PC-3 (cell line): ENCODE measurements around the gene SCIN. TPM values are rescaled to one million over a fixed set of nuclear protein-coding genes. Genes with fewer than 3 reads are reported as not detected.

Experiments used
- ATAC-seq: fragments of 200-7000 bp; cut with Tn5 transposase; 2 replicates; pipeline ENCODE4 v1.9.1; 2020; ENCODE audit warnings: mild to moderate bottlenecking, moderate library complexity
- BruUV-seq: library from RNA; stranded (reverse); fragments of 400-500 nt; replicated peaks from 2 replicates; lab custom pipeline; 2021; lab: Mats Ljungman, UMichigan
- CTCF ChIA-PET: fragments of 300-600 bp; sonication (Branson Sonifier 250); formaldehyde crosslinking; loops from one replicate; lab custom pipeline; 2022; ENCODE audit warnings: antibody characterized with exemption; lab: Charles Lee
- POLR2A ChIA-PET: fragments of 300-600 bp; sonication (Branson Sonifier 250); formaldehyde crosslinking; loops from one replicate; lab custom pipeline; 2022; ENCODE audit warnings: antibody characterized with exemption; ENCODE audit not compliant: unreplicated experiment; lab: Charles Lee
- DNase-seq: peaks from one replicate; pipeline ENCODE4 v3.0.0-alpha.2; 2015
- H2AFZ ChIP-seq: fragments of 300-600 bp; sonication (generic); 2 replicates; pipeline ENCODE4 v1.6.0; 2016; ENCODE audit warnings: antibody characterized with exemption, low read length
- H3F3A ChIP-seq: fragments of 300-600 bp; sonication (generic); one replicate; pipeline ENCODE4 v1.6.0; 2017; ENCODE audit warnings: antibody characterized with exemption, low read length, control low read depth, mild to moderate bottlenecking; ENCODE audit not compliant: unreplicated experiment
- H3K27ac ChIP-seq: fragments of 300-600 bp; sonication (generic); 2 replicates; pipeline ENCODE4 v1.5.1; 2016; ENCODE audit warnings: mild to moderate bottlenecking, low read length
- H3K27me3 ChIP-seq: fragments of 300-600 bp; sonication (generic); 2 replicates; pipeline ENCODE4 v1.6.1; 2016; ENCODE audit warnings: low read length, mixed read lengths
- H3K36me3 ChIP-seq: fragments of 300-600 bp; sonication (generic); 2 replicates; pipeline ENCODE4 v1.6.1; 2016; ENCODE audit warnings: low read depth, mixed run types, low read length, mixed read lengths
- H3K4me1 ChIP-seq: fragments of 300-600 bp; sonication (generic); 2 replicates; pipeline ENCODE4 v1.5.1; 2016; ENCODE audit warnings: low read length; ENCODE audit not compliant: insufficient read depth
- H3K4me2 ChIP-seq: fragments of 300-600 bp; sonication (generic); 2 replicates; pipeline ENCODE4 v1.6.0; 2016; ENCODE audit warnings: low read length
- H3K4me3 ChIP-seq: fragments of 300-600 bp; sonication (generic); 2 replicates; pipeline ENCODE4 v1.5.1; 2016; ENCODE audit warnings: mild to moderate bottlenecking, low read length, mixed read lengths
- H3K79me2 ChIP-seq: fragments of 300-600 bp; sonication (generic); 2 replicates; pipeline ENCODE4 v1.6.1; 2017; ENCODE audit warnings: low read length, mixed read lengths
- H3K9ac ChIP-seq: fragments of 300-600 bp; sonication (generic); 2 replicates; pipeline ENCODE4 v1.6.0; 2016; ENCODE audit warnings: mild to moderate bottlenecking, low read length
- H3K9me2 ChIP-seq: fragments of 300-600 bp; sonication (generic); replicated peaks from 2 replicates; pipeline ENCODE4 v1.6.1; 2016; ENCODE audit warnings: mixed run types, low read length, mixed read lengths
- H3K9me3 ChIP-seq: fragments of 300-600 bp; sonication (generic); 2 replicates; pipeline ENCODE4 v1.6.1; 2016; ENCODE audit warnings: low read length, mixed read lengths
- H4K20me1 ChIP-seq: fragments of 300-600 bp; sonication (generic); 2 replicates; pipeline ENCODE4 v1.6.1; 2016; ENCODE audit warnings: low read length, mixed read lengths
- EZH2 ChIP-seq: fragments of 300-600 bp; sonication (generic); IDR thresholded peaks from one replicate; pipeline ENCODE4 v1.6.1; 2017; ENCODE audit warnings: antibody characterized with exemption, mild to moderate bottlenecking, low read length; ENCODE audit not compliant: unreplicated experiment
- EZH2phosphoT487 ChIP-seq: fragments of 300-600 bp; sonication (generic); IDR thresholded peaks from 2 replicates; pipeline ENCODE4 v1.6.1; 2018; ENCODE audit warnings: mild to moderate bottlenecking, antibody characterized with exemption, low read length, borderline replicate concordance
- intact Hi-C: fragments of 100-400 bp; cut with micrococcal nuclease; formaldehyde crosslinking; loops from 2 replicates; pipeline ENCODE4 v1.9.0; 2023
- total RNA-seq: library from RNA; depleted of rRNA; stranded (reverse); fragments of >200 nt; gene quantifications from 2 replicates; pipeline ENCODE4 v1.2.3, GENCODE V29; 2014
- TF ChIP-seq, protein P1 (sequence below): fragments of 300-600 bp; sonication (generic); conservative IDR thresholded peaks from 2 replicates; pipeline ENCODE4 v1.5.1; 2017; ENCODE audit warnings: antibody characterized with exemption, low read depth, mild to moderate bottlenecking, low read length

The SCIN gene
- total RNA-seq, 1 experiment from 2014 or later = 0.91 TPM

GRCh38 chr7:12703881-12704280 is 133.4 kb downstream of the SCIN start:
- CTCF ChIA-PET = no interaction called here
- Histone ChIP-seq H3K27me3 (no peaks in the 10 kb centered on the region), H3K4me1 (peaks cover 34% of the 10 kb centered on the region), H3K27ac (no peak overlapping the region), H3K79me2 (no peaks in the 10 kb centered on the region), H2AFZ (no peak overlapping the region), H3K36me3 (no peaks in the 10 kb centered on the region; the same call in 1 of the 2 replicates), H3F3A (peaks cover 5% of the 10 kb centered on the region), H3K9ac (no peak overlapping the region), H4K20me1 (no peaks in the 10 kb centered on the region), H3K4me3 (no peak overlapping the region), H3K9me3 (peaks cover 5% of the 10 kb centered on the region; the same call in 1 of the 2 replicates), H3K9me2 (no peaks in the 10 kb centered on the region), H3K4me2 (no peak overlapping the region)
- intact Hi-C loops = no loop called here
- DNase-seq (no peak), ATAC-seq (no peak)
- no TSS peak for BruUV-seq
- POLR2A ChIA-PET = no interaction called here
- TF ChIP-seq EZH2 (no peak), EZH2phosphoT487 (no peak)
- TF ChIP-seq, protein P1, sequence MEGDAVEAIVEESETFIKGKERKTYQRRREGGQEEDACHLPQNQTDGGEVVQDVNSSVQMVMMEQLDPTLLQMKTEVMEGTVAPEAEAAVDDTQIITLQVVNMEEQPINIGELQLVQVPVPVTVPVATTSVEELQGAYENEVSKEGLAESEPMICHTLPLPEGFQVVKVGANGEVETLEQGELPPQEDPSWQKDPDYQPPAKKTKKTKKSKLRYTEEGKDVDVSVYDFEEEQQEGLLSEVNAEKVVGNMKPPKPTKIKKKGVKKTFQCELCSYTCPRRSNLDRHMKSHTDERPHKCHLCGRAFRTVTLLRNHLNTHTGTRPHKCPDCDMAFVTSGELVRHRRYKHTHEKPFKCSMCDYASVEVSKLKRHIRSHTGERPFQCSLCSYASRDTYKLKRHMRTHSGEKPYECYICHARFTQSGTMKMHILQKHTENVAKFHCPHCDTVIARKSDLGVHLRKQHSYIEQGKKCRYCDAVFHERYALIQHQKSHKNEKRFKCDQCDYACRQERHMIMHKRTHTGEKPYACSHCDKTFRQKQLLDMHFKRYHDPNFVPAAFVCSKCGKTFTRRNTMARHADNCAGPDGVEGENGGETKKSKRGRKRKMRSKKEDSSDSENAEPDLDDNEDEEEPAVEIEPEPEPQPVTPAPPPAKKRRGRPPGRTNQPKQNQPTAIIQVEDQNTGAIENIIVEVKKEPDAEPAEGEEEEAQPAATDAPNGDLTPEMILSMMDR = no peak

- Histone ChIP-seq H3K4me2 (peak overlapping the region; percentile 75), H2AFZ (no peak overlapping the region), H4K20me1 (no peaks in the 10 kb centered on the region), H3K27ac (peak overlapping the region; percentile 85), H3K79me2 (no peaks in the 10 kb centered on the region), H3K9me3 (peaks cover 5% of the 10 kb centered on the region; the same call in 1 of the 2 replicates), H3F3A (peaks cover 5% of the 10 kb centered on the region), H3K9me2 (no peaks in the 10 kb centered on the region), H3K4me3 (no peak overlapping the region), H3K27me3 (no peaks in the 10 kb centered on the region), H3K9ac (no peak overlapping the region), H3K36me3 (no peaks in the 10 kb centered on the region; the same call in 1 of the 2 replicates), H3K4me1 (peaks cover 51% of the 10 kb centered on the region)
- intact Hi-C loops = loop anchor here (2.0 kb wide), 1 partner anchor 121 kb away; no protein-coding TSS in a partner anchor
- no TSS peak for BruUV-seq
- no peak for TF ChIP-seq EZH2
- TF ChIP-seq, protein P1 = no peak
- TF ChIP-seq EZH2phosphoT487 = no peak
- DNase-seq (peak; percentile 52), ATAC-seq (no peak)
- ChIA-PET POLR2A (interaction anchor here (1.6 kb wide), 1 partner anchor 10 kb away, joined by 4 read pairs; no protein-coding TSS in a partner anchor), CTCF (interaction anchor here (1.6 kb wide), 1 partner anchor 19 kb away, joined by 15 read pairs; the partner anchor contains the start of gene ARL4A)
Observed at GRCh38 chr7:12705878-12706277, 135.4 kb downstream of the SCIN start.

GRCh38 chr7:12706900-12707536 is 136.5 kb downstream of the SCIN start:
- ChIA-PET CTCF (interaction anchor here (1.6 kb wide), 1 partner anchor 20 kb away, joined by 15 read pairs; the partner anchor contains the start of gene ARL4A), POLR2A (interaction anchor here (0.6 to 1.6 kb wide), 3 partner anchors 9 to 244 kb away, joined by 3 to 4 read pairs (median 3); partner anchors contain the start of gene ARL4A)
- ATAC-seq (peak; percentile 84), DNase-seq (peak; percentile 91)
- H3K27ac ChIP-seq = peak overlapping the region; percentile 85
- H3K4me2 ChIP-seq = peak overlapping the region; percentile 75
- no peaks in the 10 kb centered on the region; the same call in 1 of the 2 replicates for H3K9me3 ChIP-seq
- intact Hi-C loops = loop anchor here (1.0 to 2.0 kb wide), 2 partner anchors 18 to 120 kb away; no protein-coding TSS in a partner anchor
- peaks cover 57% of the 10 kb centered on the region for H3K4me1 ChIP-seq
- peaks cover 5% of the 10 kb centered on the region for H3F3A ChIP-seq
- no peaks in the 10 kb centered on the region for H3K36me3 ChIP-seq
- no peaks in the 10 kb centered on the region for H3K79me2 ChIP-seq
- BruUV-seq = no TSS peak
- H3K9ac ChIP-seq = peak overlapping the region; percentile 26
- H3K4me3 ChIP-seq = peak overlapping the region; percentile 26; the same call in 1 of the 2 replicates
- no peaks in the 10 kb centered on the region for H3K9me2 ChIP-seq
- H4K20me1 ChIP-seq = no peaks in the 10 kb centered on the region
- no peaks in the 10 kb centered on the region for H3K27me3 ChIP-seq
- TF ChIP-seq EZH2 (no peak), EZH2phosphoT487 (no peak)
- TF ChIP-seq, protein P1 = no peak
- H2AFZ ChIP-seq = no peak overlapping the region
